Measurements from ENCODE around the gene EFCAB11. TPM values are rescaled to one million over a fixed set of nuclear protein-coding genes. Genes with fewer than 3 reads are reported as not detected.
A peak's percentile ranks its signal among the peaks of the same experiment; 100 is the strongest.

The EFCAB11 gene
- total and polyA plus RNA-seq, 9 of the 15 experiments (the other 6 are each of a cell fraction or from before 2014, with no cell fraction given): 13.4 to 37.9 (median 17.4) TPM

DNA sequence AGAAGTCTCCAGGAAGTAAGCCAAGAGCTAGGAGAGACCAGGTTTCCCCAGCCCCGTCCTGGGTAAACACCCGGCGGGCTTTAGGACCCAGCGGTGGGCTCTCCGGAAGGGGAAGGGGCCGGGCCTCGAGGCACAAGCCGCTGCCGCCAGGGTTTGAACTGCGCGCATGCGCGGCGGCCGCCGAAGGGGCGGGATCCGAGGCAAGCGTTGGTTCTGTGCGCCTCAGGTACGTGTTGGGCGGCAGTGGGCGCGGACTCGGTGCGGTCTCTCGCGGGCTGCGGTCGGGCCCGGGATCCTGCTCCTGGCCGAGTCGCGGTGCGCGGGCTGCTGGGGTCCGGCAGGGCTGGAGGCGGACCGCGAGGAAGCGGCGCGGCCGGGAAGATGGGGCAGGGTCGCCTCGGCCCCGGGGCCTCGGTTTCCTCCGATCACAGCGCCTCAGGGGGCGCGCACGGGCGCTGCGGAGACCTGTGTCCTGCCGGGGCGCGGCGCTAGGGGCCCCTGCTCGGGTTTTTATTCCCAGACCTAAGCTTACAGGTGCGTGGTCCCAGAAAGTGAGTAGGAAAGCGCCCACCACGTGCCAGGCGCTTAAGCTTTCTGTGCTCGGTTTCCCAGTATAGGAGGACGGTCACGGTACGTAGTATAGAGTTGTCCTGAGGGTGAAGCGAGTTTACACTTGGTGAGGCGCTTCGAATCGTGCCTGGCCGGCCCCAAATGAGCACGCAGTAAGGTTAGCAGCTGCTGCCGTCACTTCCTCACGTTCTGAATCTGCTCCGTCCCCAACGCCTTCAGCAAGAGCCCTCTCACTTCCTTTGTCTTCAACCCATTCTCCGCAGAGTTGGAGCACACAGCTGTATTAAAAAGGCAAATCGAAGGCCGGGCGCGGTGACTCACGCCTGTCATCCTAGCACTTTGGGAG is 1.5 kb upstream of the EFCAB11 start, which contains the start of gene TDP1:
TDP1 (plus strand) TSS at position 183 of the 916 bp plus-strand sequence. CDS start 7,188 bp downstream, outside the sequence.
- in situ Hi-C loops (cut with MboI) (no loop called here), intact Hi-C loops (cut with micrococcal nuclease) (no loop called here)
- H3K27ac ChIP-seq (ENCODE audit: extremely low read depth, low read depth, low read length): peak within 1 kb of the TSS; percentile 88
- no peaks in the 10 kb centered on the region for H3K27me3 ChIP-seq (ENCODE audit: control insufficient read depth in 2 of 2, insufficient read depth in 2 of 2, low read length in 2 of 2)
- 1% methylated on average over 41 of the region's 84 CpGs for WGBS (ENCODE audit: insufficient coverage, low coverage, missing lambda C conversion rate)
- no TSS peak for BruUV-seq (replicated peaks)
- peaks cover 33% of the 10 kb centered on the region for H3K79me2 ChIP-seq (ENCODE audit: control insufficient read depth, insufficient read depth, low read length)
- H3K4me2 ChIP-seq (ENCODE audit: insufficient read depth, low read length): peak within 1 kb of the TSS; percentile 98
- ATAC-seq (peak; percentile 85), FAIRE-seq (peak; percentile 81), DNase-seq (ENCODE audit: extremely low read depth in 1 of 4, low spot score in 3 of 4) (peak; percentile 86 to 95 (median 89))
- POLR2A ChIA-PET: interaction anchor here (0.6 to 1.8 kb wide), 3 partner anchors 10 to 412 kb away, joined by 3 to 7 read pairs (median 3); no protein-coding TSS in a partner anchor
- H3K9me3 ChIP-seq (replicated peaks; ENCODE audit: control insufficient read depth, insufficient read depth, low read depth, low read length): 0 out of 2 replicates have a peak, but pooled peaks cover 2% of the 10 kb centered on the region
- H2AFZ ChIP-seq (ENCODE audit: low read depth, low read length): peak within 1 kb of the TSS; percentile 94
- peak within 1 kb of the TSS; percentile 85 for H3K4me3 ChIP-seq
- peaks cover 41% of the 10 kb centered on the region for H3K36me3 ChIP-seq (ENCODE audit: control insufficient read depth, insufficient read depth, low read length)
- peak within 1 kb of the TSS; percentile 81 to 82 for H3K9ac ChIP-seq (ENCODE audit: insufficient read depth in 1 of 2, low read depth in 2 of 2, low read length in 2 of 2)
- CTCF ChIA-PET (ENCODE audit: low intra/inter-chr PET ratio): no interaction called here
- H3K4me1 ChIP-seq (replicated peaks in 1 of 2; ENCODE audit: control insufficient read depth in 2 of 2, insufficient read depth in 2 of 2, low read length in 2 of 2): peaks cover 4 to 7% of the 10 kb centered on the region in 2 experiments; a peak in 3 of 5 replicates
- H3K9me1 ChIP-seq (ENCODE audit: control insufficient read depth, insufficient read depth, low read length): no peaks in the 10 kb centered on the region
- H4K20me1 ChIP-seq (replicated peaks; ENCODE audit: control insufficient read depth, insufficient read depth, low read length): no peaks in the 10 kb centered on the region; the same call in 1 of the 2 replicates
- TF ChIP-seq, protein P1, sequence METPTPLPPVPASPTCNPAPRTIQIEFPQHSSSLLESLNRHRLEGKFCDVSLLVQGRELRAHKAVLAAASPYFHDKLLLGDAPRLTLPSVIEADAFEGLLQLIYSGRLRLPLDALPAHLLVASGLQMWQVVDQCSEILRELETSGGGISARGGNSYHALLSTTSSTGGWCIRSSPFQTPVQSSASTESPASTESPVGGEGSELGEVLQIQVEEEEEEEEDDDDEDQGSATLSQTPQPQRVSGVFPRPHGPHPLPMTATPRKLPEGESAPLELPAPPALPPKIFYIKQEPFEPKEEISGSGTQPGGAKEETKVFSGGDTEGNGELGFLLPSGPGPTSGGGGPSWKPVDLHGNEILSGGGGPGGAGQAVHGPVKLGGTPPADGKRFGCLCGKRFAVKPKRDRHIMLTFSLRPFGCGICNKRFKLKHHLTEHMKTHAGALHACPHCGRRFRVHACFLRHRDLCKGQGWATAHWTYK (CRISPR knock-in tag; IDR thresholded peaks at IDR 0.05): no peak
- TF ChIP-seq BCOR (IDR thresholded peaks at IDR 0.05) (no peak), ZNF583 (CRISPR knock-in tag; IDR thresholded peaks at IDR 0.05) (no peak), STAT5B (CRISPR knock-in tag; IDR thresholded peaks at IDR 0.05) (no peak), ETS2 (tag; IDR thresholded peaks at IDR 0.05; ENCODE audit: borderline replicate concordance, poor library complexity, severe bottlenecking) (no peak), ZNF707 (CRISPR knock-in tag; conservative IDR thresholded peaks at IDR 0.05) (no peak), EP400 (IDR thresholded peaks at IDR 0.05) (peak; percentile 68), XRCC5 (IDR thresholded peaks at IDR 0.05; ENCODE audit: low read depth, low read length) (peak; percentile 39; the same call in 1 of the 2 replicates), ZFP36 (IDR thresholded peaks at IDR 0.05; ENCODE audit: low read depth, low read length, partially characterized antibody) (no peak), RFX5 (IDR thresholded peaks at IDR 0.05; ENCODE audit: low read depth, low read length) (no peak), ZNF655 (CRISPR knock-in tag; IDR thresholded peaks at IDR 0.05) (no peak), CREB3L1 (IDR thresholded peaks at IDR 0.05; ENCODE audit: borderline replicate concordance, low read depth) (peak; percentile 33; the same call in 1 of the 2 replicates), PTRF (tag; IDR thresholded peaks at IDR 0.05) (no peak)
- TF ChIP-seq, protein P2, sequence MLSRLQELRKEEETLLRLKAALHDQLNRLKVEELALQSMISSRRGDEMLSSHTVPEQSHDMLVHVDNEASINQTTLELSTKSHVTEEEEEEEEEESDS (CRISPR knock-in tag; IDR thresholded peaks at IDR 0.05): no peak
- TF ChIP-seq, protein P3, sequence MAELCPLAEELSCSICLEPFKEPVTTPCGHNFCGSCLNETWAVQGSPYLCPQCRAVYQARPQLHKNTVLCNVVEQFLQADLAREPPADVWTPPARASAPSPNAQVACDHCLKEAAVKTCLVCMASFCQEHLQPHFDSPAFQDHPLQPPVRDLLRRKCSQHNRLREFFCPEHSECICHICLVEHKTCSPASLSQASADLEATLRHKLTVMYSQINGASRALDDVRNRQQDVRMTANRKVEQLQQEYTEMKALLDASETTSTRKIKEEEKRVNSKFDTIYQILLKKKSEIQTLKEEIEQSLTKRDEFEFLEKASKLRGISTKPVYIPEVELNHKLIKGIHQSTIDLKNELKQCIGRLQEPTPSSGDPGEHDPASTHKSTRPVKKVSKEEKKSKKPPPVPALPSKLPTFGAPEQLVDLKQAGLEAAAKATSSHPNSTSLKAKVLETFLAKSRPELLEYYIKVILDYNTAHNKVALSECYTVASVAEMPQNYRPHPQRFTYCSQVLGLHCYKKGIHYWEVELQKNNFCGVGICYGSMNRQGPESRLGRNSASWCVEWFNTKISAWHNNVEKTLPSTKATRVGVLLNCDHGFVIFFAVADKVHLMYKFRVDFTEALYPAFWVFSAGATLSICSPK (IDR thresholded peaks at IDR 0.05; ENCODE audit: borderline replicate concordance): no peak
